GM12878 (cell line): ENCODE data around the gene ADAMTS4. TPM values are rescaled to one million over a fixed set of nuclear protein-coding genes. Genes with fewer than 3 reads are reported as not detected.

Experiments used
- ETV6 ChIP-seq, 2 experiments: fragments of 450-650 bp in 1 of 2; IDR thresholded peaks in 1 of 2; conservative IDR thresholded peaks in 1 of 2; 2 replicates each; pipeline ENCODE4 v1.6.1; 2014; ENCODE audit warnings: antibody characterized with exemption in 1 of 2, borderline replicate concordance in 1 of 2, low read depth in 1 of 2, mild to moderate bottlenecking in 1 of 2, moderate library complexity in 1 of 2
- IRF4 ChIP-seq: IDR thresholded peaks from 2 replicates; pipeline ENCODE4 v1.6.1; 2011; ENCODE audit warnings: low read depth, low read length
- KLF5 ChIP-seq: fragments of 450-650 bp; IDR thresholded peaks from 2 replicates; pipeline ENCODE4 v1.6.1; 2014; ENCODE audit warnings: mild to moderate bottlenecking; ENCODE audit not compliant: partially characterized antibody
- NFXL1 ChIP-seq: fragments of 450-650 bp; IDR thresholded peaks from 2 replicates; pipeline ENCODE4 v1.6.1; 2017; ENCODE audit warnings: antibody characterized with exemption, mild to moderate bottlenecking, borderline replicate concordance
- PAX8 ChIP-seq: fragments of 450-650 bp; IDR thresholded peaks from 2 replicates; pipeline ENCODE4 v1.6.1; 2017; ENCODE audit warnings: mild to moderate bottlenecking, moderate library complexity
- SMAD1 ChIP-seq: fragments of 450-650 bp; IDR thresholded peaks from 2 replicates; pipeline ENCODE4 v1.6.1; 2018; ENCODE audit warnings: mild to moderate bottlenecking, low read depth; ENCODE audit not compliant: partially characterized antibody
- TBL1XR1 ChIP-seq: IDR thresholded peaks from 2 replicates; pipeline ENCODE4 v1.6.1; 2012; ENCODE audit warnings: low read depth, low read length, improper control_type of control experiment
- TCF12 ChIP-seq: IDR thresholded peaks from 2 replicates; pipeline ENCODE4 v1.6.1; 2011; ENCODE audit warnings: low read depth, mild to moderate bottlenecking, low read length
- ZBED1 ChIP-seq: IDR thresholded peaks from 2 replicates; pipeline ENCODE4 v1.6.1; 2016; ENCODE audit warnings: borderline replicate concordance
- ZBTB11 ChIP-seq: fragments of 450-650 bp; formaldehyde crosslinking; IDR thresholded peaks from 2 replicates; pipeline ENCODE4 v1.5.0; 2022; ENCODE audit warnings: mild to moderate bottlenecking, missing genetic modification characterization
- ZNF24 ChIP-seq: fragments of 450-650 bp; IDR thresholded peaks from 2 replicates; pipeline ENCODE4 v1.6.1; 2017; ENCODE audit warnings: antibody characterized with exemption, mild to moderate bottlenecking
- polyA plus RNA-seq, 11 experiments: library from polyadenylated mRNA; depleted of rRNA in 4 of 11; unstranded in 6 of 11; stranded (reverse) in 5 of 11; fragments of >200 nt; fragmentation: Nextera tagmentation in 4 of 11; fragmentation: Illumina TruSeq in 1 of 11; extraction: Ambion mirVana in 4 of 11; extraction: Trizol in 1 of 11; gene quantifications; 1 replicate in 1 of 11; 2 replicates in 10 of 11; pipeline versions ENCODE4 v1.2.1 to v1.2.3, GENCODE V29; 2011 to 2016; ENCODE audit warnings: inconsistent platforms in 2 of 11, missing spikeins in 2 of 11, low read depth in 1 of 11
- total RNA-seq, 4 experiments: library from RNA; depleted of rRNA in 3 of 4; stranded (reverse); fragments of >200 nt in 3 of 4; fragmentation: Illumina TruSeq in 1 of 4; extraction: Trizol in 1 of 4; gene quantifications; 2 replicates each; pipeline versions ENCODE4 v1.2.1 to v1.2.3, GENCODE V29; 2013 to 2021

The ADAMTS4 gene
- total and polyA plus RNA-seq, 10 of the 15 experiments (the other 5 are each of a cell fraction or from before 2014, with no cell fraction given) = 0.01 to 0.13 (median 0.05) TPM; not detected in 2

- TF ChIP-seq ZBTB11 (CRISPR knock-in tag) (no peak), ZNF24 (no peak), ZBED1 (no peak), PAX8 (no peak), NFXL1 (no peak), TBL1XR1 (no peak), KLF5 (no peak), ETV6 (conservative IDR thresholded peaks at IDR 0.05 in 1 of 2, IDR thresholded peaks at IDR 0.05 in 1 of 2; ENCODE audit: borderline replicate concordance in 1 of 2, low read depth in 1 of 2) (no peak), IRF4 (peak; percentile 44; the same call in 1 of the 2 replicates), TCF12 (no peak), SMAD1 (no peak)
These were observed 3.7 kb downstream of the ADAMTS4 start (continued) for GRCh38 chr1:161195171-161195570.
